ENCODE measurements around the gene CR2. TPM values are rescaled to one million over a fixed set of nuclear protein-coding genes. Genes with fewer than 3 reads are reported as not detected.

The CR2 gene
- total RNA-seq, 1 donor from 2014 or later, result 0.15 TPM

DNA sequence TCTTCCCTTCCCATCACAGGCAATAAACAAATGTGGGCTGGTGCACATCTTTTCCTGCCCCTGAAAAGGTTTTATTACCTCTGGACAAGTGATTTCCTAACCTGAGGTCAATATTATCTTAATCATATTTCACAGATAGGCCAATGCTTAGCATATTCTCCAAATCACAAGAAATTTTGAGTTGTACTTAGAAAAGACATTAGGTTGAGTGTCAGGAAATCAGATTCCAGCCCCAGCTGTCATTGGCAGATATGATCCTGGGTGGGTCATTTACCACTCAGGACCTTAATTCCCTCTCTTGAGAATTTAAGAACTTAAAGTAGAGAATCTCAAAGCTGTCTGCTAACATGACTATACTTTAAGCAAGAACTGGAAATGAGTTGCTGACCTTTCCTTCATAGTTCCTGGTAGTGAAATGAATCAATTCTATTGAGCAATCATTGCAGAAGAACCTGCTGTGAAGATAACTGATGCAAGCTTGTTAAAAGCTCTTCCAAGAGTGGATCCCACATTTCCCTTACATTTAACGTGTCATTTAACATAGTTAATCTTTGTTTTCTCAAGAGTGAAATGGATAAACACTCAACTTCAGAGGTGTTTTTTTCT is 46.4 kb upstream of the CR2 start:
- TF ChIP-seq EZH2phosphoT487 (IDR thresholded peaks at IDR 0.05) (no peak), EZH2 (IDR thresholded peaks at IDR 0.05) (no peak)
- TF ChIP-seq, protein P1, sequence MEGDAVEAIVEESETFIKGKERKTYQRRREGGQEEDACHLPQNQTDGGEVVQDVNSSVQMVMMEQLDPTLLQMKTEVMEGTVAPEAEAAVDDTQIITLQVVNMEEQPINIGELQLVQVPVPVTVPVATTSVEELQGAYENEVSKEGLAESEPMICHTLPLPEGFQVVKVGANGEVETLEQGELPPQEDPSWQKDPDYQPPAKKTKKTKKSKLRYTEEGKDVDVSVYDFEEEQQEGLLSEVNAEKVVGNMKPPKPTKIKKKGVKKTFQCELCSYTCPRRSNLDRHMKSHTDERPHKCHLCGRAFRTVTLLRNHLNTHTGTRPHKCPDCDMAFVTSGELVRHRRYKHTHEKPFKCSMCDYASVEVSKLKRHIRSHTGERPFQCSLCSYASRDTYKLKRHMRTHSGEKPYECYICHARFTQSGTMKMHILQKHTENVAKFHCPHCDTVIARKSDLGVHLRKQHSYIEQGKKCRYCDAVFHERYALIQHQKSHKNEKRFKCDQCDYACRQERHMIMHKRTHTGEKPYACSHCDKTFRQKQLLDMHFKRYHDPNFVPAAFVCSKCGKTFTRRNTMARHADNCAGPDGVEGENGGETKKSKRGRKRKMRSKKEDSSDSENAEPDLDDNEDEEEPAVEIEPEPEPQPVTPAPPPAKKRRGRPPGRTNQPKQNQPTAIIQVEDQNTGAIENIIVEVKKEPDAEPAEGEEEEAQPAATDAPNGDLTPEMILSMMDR (IDR thresholded peaks at IDR 0.05), result no peak
- Mint-ChIP-seq H3K27me3 (ENCODE audit: insufficient read depth, low read depth) (peaks cover 6% of the 10 kb centered on the region), H3K9me3 (no peaks in the 10 kb centered on the region), H3K4me3 (no peak overlapping the region), H3K4me1 (no peaks in the 10 kb centered on the region), H3K36me3 (no peaks in the 10 kb centered on the region), H3K27ac (no peak overlapping the region)
- Histone ChIP-seq H3K9ac (no peak overlapping the region), H3K27me3 (no peaks in the 10 kb centered on the region), H3K4me1 (no peaks in the 10 kb centered on the region), H3K4me3 (no peak overlapping the region), H3F3A (ENCODE audit: low read depth) (no peaks in the 10 kb centered on the region), H3K4me2 (no peak overlapping the region), H4K20me1 (ENCODE audit: low read depth) (no peaks in the 10 kb centered on the region), H2AFZ (replicated peaks) (no peak overlapping the region), H3K9me3 (ENCODE audit: low read depth) (no peaks in the 10 kb centered on the region), H3K27ac (no peak overlapping the region), H3K79me2 (ENCODE audit: low read depth) (no peaks in the 10 kb centered on the region), H3K36me3 (no peaks in the 10 kb centered on the region)
- no peak for DNase-seq (ENCODE audit: low spot score)

DNA sequence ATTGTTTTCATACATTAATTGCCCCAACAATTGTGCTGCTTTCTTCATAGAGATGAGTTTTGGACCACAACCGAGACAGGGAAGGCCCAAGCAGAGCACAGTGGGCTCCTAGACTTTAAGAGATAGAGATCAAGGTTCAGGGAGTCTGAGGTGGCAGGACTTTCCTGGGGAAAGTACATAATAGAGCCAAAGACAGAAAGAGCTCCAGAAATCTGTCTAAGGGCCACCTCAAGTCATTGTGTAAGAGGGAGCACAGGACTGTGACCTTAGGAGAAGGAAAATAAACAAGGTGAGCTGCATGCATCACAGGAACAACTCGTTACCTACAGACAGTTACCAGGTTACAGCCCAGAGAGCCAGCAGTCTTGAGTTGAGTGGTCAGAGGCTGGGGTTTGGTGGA is 41.3 kb upstream of the CR2 start:
- Histone ChIP-seq H3K4me3 (no peak overlapping the region), H3K27ac (no peak overlapping the region), H3F3A (ENCODE audit: low read depth) (no peaks in the 10 kb centered on the region), H3K27me3 (no peaks in the 10 kb centered on the region), H3K9me3 (ENCODE audit: low read depth) (no peaks in the 10 kb centered on the region), H3K4me1 (no peaks in the 10 kb centered on the region), H3K79me2 (ENCODE audit: low read depth) (no peaks in the 10 kb centered on the region), H3K4me2 (no peak overlapping the region), H2AFZ (replicated peaks) (no peak overlapping the region), H3K9ac (no peak overlapping the region), H3K36me3 (no peaks in the 10 kb centered on the region), H4K20me1 (ENCODE audit: low read depth) (no peaks in the 10 kb centered on the region)
- no peak for TF ChIP-seq EZH2 (IDR thresholded peaks at IDR 0.05)
- no peak for TF ChIP-seq EZH2phosphoT487 (IDR thresholded peaks at IDR 0.05)
- TF ChIP-seq, protein P1 (IDR thresholded peaks at IDR 0.05), result no peak
- no peak for DNase-seq (ENCODE audit: low spot score)
- Mint-ChIP-seq H3K4me3 (no peak overlapping the region), H3K27ac (no peak overlapping the region), H3K27me3 (ENCODE audit: insufficient read depth, low read depth) (peaks cover 8% of the 10 kb centered on the region), H3K4me1 (no peaks in the 10 kb centered on the region), H3K9me3 (no peaks in the 10 kb centered on the region), H3K36me3 (no peaks in the 10 kb centered on the region)

GRCh38 chr1:207414606-207415108 is 39.5 kb upstream of the CR2 start:
- no peak overlapping the region for H2AFZ ChIP-seq (replicated peaks)
- H3K36me3 ChIP-seq, result no peaks in the 10 kb centered on the region
- no peak overlapping the region for H3K9ac ChIP-seq
- no peaks in the 10 kb centered on the region for H3K79me2 ChIP-seq (ENCODE audit: low read depth)
- no peaks in the 10 kb centered on the region for H3K4me1 ChIP-seq
- peaks cover 2% of the 10 kb centered on the region for H3K27me3 Mint-ChIP-seq (ENCODE audit: insufficient read depth, low read depth)
- H4K20me1 ChIP-seq (ENCODE audit: low read depth), result no peaks in the 10 kb centered on the region
- no peaks in the 10 kb centered on the region for H3K9me3 Mint-ChIP-seq
- no peaks in the 10 kb centered on the region for H3K36me3 Mint-ChIP-seq
- no peaks in the 10 kb centered on the region for H3F3A ChIP-seq (ENCODE audit: low read depth)
- no peak for TF ChIP-seq EZH2phosphoT487 (IDR thresholded peaks at IDR 0.05)
- TF ChIP-seq EZH2 (IDR thresholded peaks at IDR 0.05), result no peak
- TF ChIP-seq, protein P1 (IDR thresholded peaks at IDR 0.05), result no peak
- no peak overlapping the region for H3K4me2 ChIP-seq
- no peak overlapping the region for H3K27ac Mint-ChIP-seq
- H3K27ac ChIP-seq, result no peak overlapping the region
- no peak for DNase-seq (ENCODE audit: low spot score)
- no peaks in the 10 kb centered on the region for H3K9me3 ChIP-seq (ENCODE audit: low read depth)
- H3K4me3 Mint-ChIP-seq, result no peak overlapping the region
- H3K4me3 ChIP-seq, result no peak overlapping the region
- no peaks in the 10 kb centered on the region for H3K4me1 Mint-ChIP-seq
- no peaks in the 10 kb centered on the region for H3K27me3 ChIP-seq
